ENCODE results near the gene ZNF460.
"Not testable (repeated sequence)": the region's sequence is repeated elsewhere in the genome, so short reads cannot be mapped to it uniquely, and the experiment has no call there.

ZNF460 gene

GRCh38 chr19:57280165-57280961 is at the start of gene ZNF460:
TSS of gene ZNF460 (plus strand) at chr19:57280485. CDS start at chr19:57280807, 322 bp downstream.
- DNase-seq (ENCODE audit: low read depth): peak; percentile 93

- no peak for DNase-seq (ENCODE audit: low read depth)
Observed at GRCh38 chr19:57231686-57232085, 48.6 kb upstream of the ZNF460 start.

- no peak for DNase-seq (ENCODE audit: low read depth)
Observed at GRCh38 chr19:57233207-57233606, 47.1 kb upstream of the ZNF460 start.

GRCh38 chr19:57239982-57240310 is 40.3 kb upstream of the ZNF460 start:
- no peak for DNase-seq (ENCODE audit: low read depth)

- DNase-seq (ENCODE audit: low read depth): peak; percentile 83
Observed at GRCh38 chr19:57240311-57241090, 39.8 kb upstream of the ZNF460 start, which contains the start of gene ZNF805. TSS of gene ZNF805 (plus strand) at chr19:57240632. CDS start at chr19:57240892, 260 bp downstream.

- no peak for DNase-seq (ENCODE audit: low read depth)
Observed at GRCh38 chr19:57241176-57241575, 39.1 kb upstream of the ZNF460 start.

- DNase-seq (ENCODE audit: low read depth): no peak
Observed at GRCh38 chr19:57242821-57243220, 37.5 kb upstream of the ZNF460 start.

GRCh38 chr19:57244513-57244912 is 35.8 kb upstream of the ZNF460 start:
- no peak for DNase-seq (ENCODE audit: low read depth)

- no peak for DNase-seq (ENCODE audit: low read depth)
Observed at GRCh38 chr19:57245066-57245465, 35.2 kb upstream of the ZNF460 start.

- no peak for DNase-seq (ENCODE audit: low read depth)
Observed at GRCh38 chr19:57245959-57246358, 34.3 kb upstream of the ZNF460 start.

- DNase-seq (ENCODE audit: low read depth): no peak
Observed at GRCh38 chr19:57248646-57249045, 31.6 kb upstream of the ZNF460 start.

- no peak for DNase-seq (ENCODE audit: low read depth)
Observed at GRCh38 chr19:57249329-57249728, 31.0 kb upstream of the ZNF460 start.

- DNase-seq (ENCODE audit: low read depth): not testable (repeated sequence)
Observed at GRCh38 chr19:57253767-57254166, 26.5 kb upstream of the ZNF460 start.

- no peak for DNase-seq (ENCODE audit: low read depth)
Observed at GRCh38 chr19:57262044-57262443, 18.2 kb upstream of the ZNF460 start.

- DNase-seq (ENCODE audit: low read depth): no peak
Observed at GRCh38 chr19:57263244-57263741, 17.0 kb upstream of the ZNF460 start.

GRCh38 chr19:57267291-57267690 is 13.0 kb upstream of the ZNF460 start:
- no peak for DNase-seq (ENCODE audit: low read depth)

GRCh38 chr19:57269515-57270250 is 10.6 kb upstream of the ZNF460 start:
- peak; percentile 61 for DNase-seq (ENCODE audit: low read depth)

- DNase-seq (ENCODE audit: low read depth): no peak
Observed at GRCh38 chr19:57271280-57271679, 9.0 kb upstream of the ZNF460 start.

- no peak for DNase-seq (ENCODE audit: low read depth)
Observed at GRCh38 chr19:57273014-57273413, 7.3 kb upstream of the ZNF460 start.

GRCh38 chr19:57276430-57276829 is 3.9 kb upstream of the ZNF460 start:
- DNase-seq (ENCODE audit: low read depth): no peak

- DNase-seq (ENCODE audit: low read depth): not testable (repeated sequence)
Observed at GRCh38 chr19:57278481-57278880, 1.8 kb upstream of the ZNF460 start.

- peak; percentile 91 for DNase-seq (ENCODE audit: low read depth)
Observed at GRCh38 chr19:57279418-57280164, 694 bp upstream of the ZNF460 start.

Data from GM04504 (cell line).